CD14-positive monocyte (primary cell): ENCODE measurements around the gene MAD1L1. TPM values are rescaled to one million over a fixed set of nuclear protein-coding genes. Genes with fewer than 3 reads are reported as not detected.

ENCODE experiments used
- DNase-seq, 3 donors: peaks; one replicate each; pipeline ENCODE4 v3.0.0-alpha.2; 2011 to 2022
- H2AFZ ChIP-seq: 2 replicates; pipeline ENCODE4 v1.6.0; 2012; ENCODE audit warnings: mild to moderate bottlenecking, low read depth, low read length, inconsistent platforms; ENCODE audit not compliant: insufficient read depth, poor library complexity, severe bottlenecking
- H3K27ac ChIP-seq, 2 donors: 1 replicate in 1 of 2; 2 replicates in 1 of 2; pipeline ENCODE4 v1.5.1; 2012 to 2013; ENCODE audit warnings: low read length in 2 of 2, control low read depth in 1 of 2, inconsistent platforms in 1 of 2, low read depth in 1 of 2, mild to moderate bottlenecking in 1 of 2
- H3K27me3 ChIP-seq, 2 donors: one replicate each; pipeline versions ENCODE4 v1.6.0 to v1.6.1; 2011 to 2013; ENCODE audit warnings: low read length in 2 of 2; ENCODE audit not compliant: control insufficient read depth in 2 of 2, insufficient read depth in 2 of 2
- H3K36me3 ChIP-seq, 2 donors: replicated peaks in 1 of 2; 1 replicate in 1 of 2; 2 replicates in 1 of 2; pipeline versions ENCODE4 v1.5.1 to v1.6.1; 2012 to 2013; ENCODE audit warnings: low read length in 2 of 2, control low read depth in 1 of 2, inconsistent platforms in 1 of 2, mild to moderate bottlenecking in 1 of 2; ENCODE audit not compliant: insufficient read depth in 2 of 2, control insufficient read depth in 1 of 2
- H3K4me1 ChIP-seq, 2 donors: 1 replicate in 1 of 2; 2 replicates in 1 of 2; pipeline versions ENCODE4 v1.5.1 to v1.6.1; 2012 to 2013; ENCODE audit warnings: low read length in 2 of 2, control low read depth in 1 of 2, inconsistent platforms in 1 of 2, mild to moderate bottlenecking in 1 of 2, moderate library complexity in 1 of 2; ENCODE audit not compliant: insufficient read depth in 2 of 2, control insufficient read depth in 1 of 2
- H3K4me2 ChIP-seq: replicated peaks from 2 replicates; pipeline ENCODE3; 2012; ENCODE audit warnings: low read length, moderate library complexity, mild to moderate bottlenecking; ENCODE audit not compliant: poor library complexity, severe bottlenecking; ENCODE audit errors: extremely low read depth
- H3K4me3 ChIP-seq, 3 experiments: fragments of 200-600 bp in 1 of 3; sonication (generic) in 1 of 3; replicated peaks in 1 of 3; 1 replicate in 2 of 3; 2 replicates in 1 of 3; pipeline ENCODE4 v1.5.1; 2011 to 2013; ENCODE audit warnings: low read length in 3 of 3, mild to moderate bottlenecking in 3 of 3, control low read depth in 2 of 3, low read depth in 2 of 3, inconsistent platforms in 1 of 3, moderate library complexity in 1 of 3
- H3K79me2 ChIP-seq: 2 replicates; pipeline ENCODE4 v1.6.0; 2012; ENCODE audit warnings: mild to moderate bottlenecking, control low read depth, inconsistent platforms, low read length, moderate library complexity; ENCODE audit not compliant: insufficient read depth
- H3K9ac ChIP-seq: 2 replicates; pipeline ENCODE4 v1.6.0; 2017; ENCODE audit warnings: low read length, mild to moderate bottlenecking; ENCODE audit not compliant: insufficient read depth, poor library complexity, severe bottlenecking
- H3K9me3 ChIP-seq, 2 donors: replicated peaks in 1 of 2; 1 replicate in 1 of 2; 2 replicates in 1 of 2; pipeline versions ENCODE4 v1.5.1 to v1.6.1; 2012 to 2013; ENCODE audit warnings: low read length in 2 of 2, control low read depth in 1 of 2; ENCODE audit not compliant: control insufficient read depth in 1 of 2, insufficient read depth in 1 of 2
- H4K20me1 ChIP-seq: 2 replicates; pipeline ENCODE4 v1.6.0; 2012; ENCODE audit warnings: mild to moderate bottlenecking, low read length, control low read depth, moderate library complexity; ENCODE audit not compliant: insufficient read depth
- H3K27ac Mint-ChIP-seq, 7 donors: one replicate each; pipeline ENCODE4 v1.8.0; 2020; ENCODE audit warnings: mild to moderate bottlenecking in 7 of 7, mixed read lengths in 7 of 7, moderate library complexity in 6 of 7, inconsistent platforms in 2 of 7
- H3K27me3 Mint-ChIP-seq, 3 donors: one replicate each; pipeline ENCODE4 v1.8.0; 2021 to 2022; ENCODE audit warnings: low read depth in 3 of 3, mild to moderate bottlenecking in 3 of 3, mixed read lengths in 3 of 3, moderate library complexity in 3 of 3, inconsistent platforms in 1 of 3
- H3K36me3 Mint-ChIP-seq, 2 donors: one replicate each; pipeline ENCODE4 v1.8.0; 2020; ENCODE audit warnings: mixed read lengths in 2 of 2, inconsistent platforms in 1 of 2, mild to moderate bottlenecking in 1 of 2
- H3K4me1 Mint-ChIP-seq: one replicate; pipeline ENCODE4 v1.8.0; 2020; ENCODE audit warnings: mild to moderate bottlenecking, mixed read lengths
- H3K4me3 Mint-ChIP-seq, 2 donors: one replicate each; pipeline ENCODE4 v1.8.0; 2020; ENCODE audit warnings: mild to moderate bottlenecking in 2 of 2, mixed read lengths in 2 of 2, moderate library complexity in 1 of 2
- H3K9me3 Mint-ChIP-seq, 7 donors: one replicate each; pipeline ENCODE4 v1.8.0; 2020 to 2022; ENCODE audit warnings: mixed read lengths in 7 of 7, mild to moderate bottlenecking in 6 of 7, moderate library complexity in 6 of 7, inconsistent platforms in 2 of 7
- WGBS: methylation state at CpG from one replicate; pipeline ENCODE4 v1.1.5; 2013; ENCODE audit warnings: missing lambda C conversion rate; ENCODE audit not compliant: insufficient coverage; 5-methylcytosine and 5-hydroxymethylcytosine counted together
- intact Hi-C, 2 donors: fragments of 100-400 bp; cut with micrococcal nuclease; formaldehyde crosslinking; loops; one replicate each; pipeline versions ENCODE4 v1.15.0 to v1.15.1; 2023
- polyA plus RNA-seq, 3 donors: library from polyadenylated mRNA; depleted of rRNA in 1 of 3; unstranded in 2 of 3; stranded (reverse) in 1 of 3; fragments of 300-500 nt in 2 of 3; fragments of >200 nt in 1 of 3; fragmentation: Illumina TruSeq in 2 of 3; gene quantifications; 1 replicate in 2 of 3; 2 replicates in 1 of 3; pipeline ENCODE4 v1.2.3, GENCODE V29; 2012 to 2021
- TF ChIP-seq, protein P1 (sequence below): fragments of 200-600 bp; IDR thresholded peaks from one replicate; pipeline ENCODE4 v1.8.0; 2022; ENCODE audit warnings: antibody characterized with exemption, mild to moderate bottlenecking

MAD1L1 gene
- polyA plus RNA-seq, 3 donors: 22.0 to 39.4 (median 33.2) TPM

- Mint-ChIP-seq H3K9me3 (peaks cover 0 to 3% (median 0%) of the 10 kb centered on the region in 7 donors), H3K36me3 (peaks cover 34 to 59% of the 10 kb centered on the region in 2 donors), H3K27ac (no peak overlapping the region), H3K4me1 (no peaks in the 10 kb centered on the region), H3K4me3 (no peak overlapping the region), H3K27me3 (no peaks in the 10 kb centered on the region)
- H3K9me3 ChIP-seq: no peaks in the 10 kb centered on the region
- no peak overlapping the region for H3K4me2 ChIP-seq
- no peaks in the 10 kb centered on the region for H3K27me3 ChIP-seq
- DNase-seq: no peak
- H4K20me1 ChIP-seq: no peaks in the 10 kb centered on the region
- peaks cover 9 to 31% of the 10 kb centered on the region in 2 donors for H3K36me3 ChIP-seq
- no peaks in the 10 kb centered on the region for H3K79me2 ChIP-seq
- H2AFZ ChIP-seq: no peak overlapping the region
- H3K4me3 ChIP-seq: no peak overlapping the region
- TF ChIP-seq, protein P1, sequence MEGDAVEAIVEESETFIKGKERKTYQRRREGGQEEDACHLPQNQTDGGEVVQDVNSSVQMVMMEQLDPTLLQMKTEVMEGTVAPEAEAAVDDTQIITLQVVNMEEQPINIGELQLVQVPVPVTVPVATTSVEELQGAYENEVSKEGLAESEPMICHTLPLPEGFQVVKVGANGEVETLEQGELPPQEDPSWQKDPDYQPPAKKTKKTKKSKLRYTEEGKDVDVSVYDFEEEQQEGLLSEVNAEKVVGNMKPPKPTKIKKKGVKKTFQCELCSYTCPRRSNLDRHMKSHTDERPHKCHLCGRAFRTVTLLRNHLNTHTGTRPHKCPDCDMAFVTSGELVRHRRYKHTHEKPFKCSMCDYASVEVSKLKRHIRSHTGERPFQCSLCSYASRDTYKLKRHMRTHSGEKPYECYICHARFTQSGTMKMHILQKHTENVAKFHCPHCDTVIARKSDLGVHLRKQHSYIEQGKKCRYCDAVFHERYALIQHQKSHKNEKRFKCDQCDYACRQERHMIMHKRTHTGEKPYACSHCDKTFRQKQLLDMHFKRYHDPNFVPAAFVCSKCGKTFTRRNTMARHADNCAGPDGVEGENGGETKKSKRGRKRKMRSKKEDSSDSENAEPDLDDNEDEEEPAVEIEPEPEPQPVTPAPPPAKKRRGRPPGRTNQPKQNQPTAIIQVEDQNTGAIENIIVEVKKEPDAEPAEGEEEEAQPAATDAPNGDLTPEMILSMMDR: no peak
- H3K27ac ChIP-seq: no peak overlapping the region
- no peak overlapping the region for H3K9ac ChIP-seq
- intact Hi-C loops: no loop called here
- 100% methylated on average over 1 of the region's 13 CpGs for WGBS
- H3K4me1 ChIP-seq: no peaks in the 10 kb centered on the region
These were observed 51.5 kb downstream of the MAD1L1 start for GRCh38 chr7:2181077-2181854.

DNA sequence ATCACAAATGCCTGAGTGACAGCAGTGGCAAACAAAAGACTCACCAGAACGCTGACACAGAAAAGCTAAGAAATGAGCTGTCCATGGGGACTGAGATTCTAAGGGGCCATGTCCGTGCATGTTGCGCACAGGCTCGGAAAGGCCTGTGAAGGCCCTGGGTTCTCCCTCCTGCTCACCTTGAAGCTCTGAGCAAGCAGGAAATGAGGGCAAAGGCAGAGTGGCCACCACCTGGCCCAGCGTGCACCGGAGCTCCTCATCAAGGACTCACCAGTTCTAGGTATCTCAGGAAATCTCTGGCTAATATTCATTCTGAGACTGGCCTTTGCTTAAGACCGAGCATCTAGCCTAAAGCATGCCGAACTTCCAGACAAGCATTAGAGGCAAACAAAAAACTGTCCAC lies 52.7 kb downstream of the MAD1L1 start:
- H3K27me3 ChIP-seq: no peaks in the 10 kb centered on the region
- 98% methylated on average over 6 of the region's 8 CpGs for WGBS
- no peak overlapping the region for H3K4me3 Mint-ChIP-seq
- H3K9ac ChIP-seq: no peak overlapping the region
- no peaks in the 10 kb centered on the region for H4K20me1 ChIP-seq
- no peak overlapping the region for H3K4me3 ChIP-seq
- TF ChIP-seq, protein P1: no peak
- DNase-seq: no peak
- intact Hi-C loops: no loop called here
- no peak overlapping the region for H2AFZ ChIP-seq
- H3K27ac ChIP-seq: no peak overlapping the region
- no peaks in the 10 kb centered on the region for H3K9me3 ChIP-seq
- H3K4me1 ChIP-seq: no peaks in the 10 kb centered on the region
- H3K4me2 ChIP-seq: no peak overlapping the region
- H3K4me1 Mint-ChIP-seq: peaks cover 5% of the 10 kb centered on the region
- no peak overlapping the region for H3K27ac Mint-ChIP-seq
- peaks cover 36 to 59% of the 10 kb centered on the region in 2 donors for H3K36me3 Mint-ChIP-seq
- H3K79me2 ChIP-seq: no peaks in the 10 kb centered on the region
- H3K9me3 Mint-ChIP-seq: peaks cover 0 to 3% (median 0%) of the 10 kb centered on the region in 7 donors
- H3K36me3 ChIP-seq: peaks cover 9 to 24% of the 10 kb centered on the region in 2 donors
- no peaks in the 10 kb centered on the region for H3K27me3 Mint-ChIP-seq
